SH-SY5Y (cell line): Measurements from ENCODE around the gene EFCAB6.

ENCODE experiments used
- GATA2 ChIP-seq: IDR thresholded peaks from 2 replicates; pipeline ENCODE4 v1.6.1; 2011; ENCODE audit warnings: mild to moderate bottlenecking, low read depth, low read length
- GATA3 ChIP-seq: IDR thresholded peaks from 2 replicates; pipeline ENCODE4 v1.6.1; 2011; ENCODE audit warnings: low read depth, mild to moderate bottlenecking, low read length, moderate library complexity

- TF ChIP-seq GATA2 (no peak), GATA3 (no peak)
Observed at GRCh38 chr22:43826142-43827002, 14.3 kb upstream of the EFCAB6 start.
